Measurements from ENCODE around the gene RS1.

The RS1 gene

DNA sequence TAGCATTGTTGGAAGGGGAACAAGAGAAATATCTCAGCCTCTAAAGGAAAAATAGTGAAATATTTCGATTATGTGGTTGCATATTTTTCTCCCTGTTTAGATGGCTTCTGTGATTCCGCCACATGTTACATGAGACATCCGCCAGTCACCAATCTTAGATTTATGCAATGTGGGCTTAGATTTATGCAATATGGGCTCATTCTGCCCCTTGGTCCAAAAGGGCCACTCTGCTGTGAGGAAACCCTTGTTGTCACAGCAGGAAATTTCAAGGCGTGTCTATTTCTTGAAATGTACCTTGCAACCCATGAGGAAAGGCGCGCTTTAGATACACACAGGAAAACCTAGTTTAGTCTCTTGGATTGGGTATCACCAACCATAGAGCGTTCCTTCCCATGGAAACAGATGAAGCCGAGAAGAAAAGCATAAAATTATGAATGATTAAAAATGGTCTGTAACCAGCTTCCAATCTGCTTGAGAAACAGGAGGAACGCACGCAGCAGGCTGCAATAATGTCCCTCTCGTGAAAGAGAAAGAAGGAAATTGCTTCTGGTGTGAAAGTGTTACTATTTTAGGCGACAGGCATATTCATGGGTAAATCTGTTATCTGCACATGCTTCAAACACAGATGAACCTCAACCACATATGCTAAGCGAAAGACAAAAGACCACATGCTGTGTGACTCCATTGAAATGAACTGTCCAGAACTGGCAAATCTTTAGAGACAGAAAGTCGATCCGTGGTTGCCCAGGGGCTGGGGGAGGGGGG is 3.7 kb downstream of the RS1 start:
- no peak for DNase-seq

- no peak for DNase-seq
Observed at GRCh38 chrX:18666614-18667013, 5.3 kb downstream of the RS1 start.

DNA sequence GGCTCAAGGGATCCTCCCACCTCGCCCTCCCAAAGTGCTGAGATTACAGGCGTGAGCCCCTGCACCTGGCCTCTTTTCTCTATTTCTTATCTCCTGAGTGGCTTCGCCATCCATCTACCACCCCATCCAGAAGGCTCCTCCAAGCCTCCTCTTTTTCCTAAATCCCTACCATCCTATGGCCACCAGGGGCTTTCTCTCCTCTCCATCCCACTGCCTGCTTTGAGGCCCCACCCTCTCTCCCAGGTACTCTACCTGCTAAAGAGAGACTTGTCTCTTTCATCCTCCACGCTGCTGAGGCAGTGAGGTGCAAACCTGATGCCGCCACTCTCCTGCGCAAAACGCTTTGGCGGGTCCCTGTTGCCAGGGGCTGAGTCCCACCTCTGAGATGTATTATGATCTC is 7.0 kb downstream of the RS1 start:
- DNase-seq, result no peak

DNA sequence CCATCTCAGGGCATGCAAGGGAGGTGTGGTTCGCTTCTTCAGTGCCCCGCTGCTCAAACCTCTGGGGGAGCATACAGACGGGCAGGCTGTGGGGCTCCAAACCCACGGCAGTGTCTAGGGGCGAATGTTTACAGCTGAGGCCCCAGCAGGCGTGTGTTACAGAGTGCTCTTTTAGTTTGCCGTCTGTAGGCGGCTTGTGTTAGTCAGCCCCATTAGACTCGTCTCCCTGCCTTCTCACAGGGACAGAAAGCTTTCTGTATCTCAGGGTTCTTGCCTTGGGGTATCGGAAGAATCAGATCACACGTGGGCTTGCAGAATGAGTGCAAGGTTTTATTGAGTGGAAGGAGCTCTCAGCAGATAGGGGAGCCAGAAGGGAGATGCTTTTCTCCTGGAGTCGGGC is 10.6 kb downstream of the RS1 start:
- no peak for DNase-seq

GRCh38 chrX:18654875-18655836 is 16.8 kb downstream of the RS1 start:
- DNase-seq, result no peak

- no peak for DNase-seq
Observed at GRCh38 chrX:18652636-18653035, 19.3 kb downstream of the RS1 start.

DNA sequence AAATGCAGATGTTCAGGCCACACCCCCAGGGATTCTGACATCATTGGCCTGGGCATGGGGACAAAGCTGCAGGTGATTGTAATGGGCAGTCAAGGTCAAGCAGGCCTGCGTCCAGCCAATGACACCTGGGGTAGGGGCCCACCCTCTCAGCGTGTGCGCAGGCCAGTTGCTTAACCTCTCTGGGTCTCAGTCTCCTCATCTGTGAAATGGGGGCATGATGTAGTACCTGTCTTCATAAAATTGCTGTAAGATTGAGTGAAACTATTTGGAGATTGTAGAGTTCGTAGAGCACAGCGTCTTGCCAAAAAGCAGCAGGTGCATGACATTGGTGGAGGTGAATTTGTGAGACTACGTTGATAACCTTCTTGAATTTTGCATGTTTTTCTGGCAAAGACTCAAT is 21.2 kb downstream of the RS1 start:
- DNase-seq, result no peak

DNA sequence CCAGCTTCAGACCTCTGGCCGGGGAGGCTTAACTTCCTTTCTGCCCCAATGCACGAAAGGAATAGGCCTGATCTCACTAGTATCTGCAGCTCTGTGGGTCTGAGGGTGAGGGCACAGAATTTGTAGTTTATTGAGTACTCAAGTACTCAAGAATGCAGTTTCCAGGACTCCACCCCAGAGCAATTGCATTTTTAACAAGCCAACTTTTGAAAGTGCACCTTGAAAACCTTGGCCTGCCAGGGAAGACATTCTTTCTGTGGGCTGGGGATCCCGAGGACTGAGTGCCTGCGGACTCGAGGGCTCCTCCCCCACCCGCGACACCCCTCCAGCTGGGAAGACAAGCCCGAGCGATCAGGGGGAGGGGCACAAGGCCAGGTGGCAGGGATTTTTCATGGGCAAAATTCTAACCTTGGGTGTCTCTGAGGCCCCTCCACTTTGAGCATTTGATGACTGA is 22.4 kb downstream of the RS1 start:
- DNase-seq, result no peak

GRCh38 chrX:18647621-18648020 is 24.3 kb downstream of the RS1 start:
- no peak for DNase-seq

DNA sequence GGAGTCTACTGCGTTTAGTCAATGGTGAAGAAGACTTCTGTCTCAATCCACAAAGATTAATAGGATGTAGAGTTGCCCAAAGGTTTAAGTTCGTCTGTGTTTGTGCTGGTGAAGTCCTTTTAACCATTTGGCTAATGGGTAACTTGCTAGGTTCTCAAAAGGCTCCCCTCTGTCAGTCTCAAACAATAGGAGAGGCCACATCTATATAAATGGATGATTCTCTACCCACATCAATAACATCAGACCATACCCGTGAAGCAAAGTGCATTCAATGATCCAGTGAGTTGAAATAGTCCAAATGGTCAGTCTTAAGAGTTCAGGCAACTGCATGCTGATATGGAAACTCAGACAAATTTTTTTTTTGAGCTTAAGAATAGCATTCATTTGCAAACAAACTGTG is 28.1 kb downstream of the RS1 start:
- no peak for DNase-seq

DNA sequence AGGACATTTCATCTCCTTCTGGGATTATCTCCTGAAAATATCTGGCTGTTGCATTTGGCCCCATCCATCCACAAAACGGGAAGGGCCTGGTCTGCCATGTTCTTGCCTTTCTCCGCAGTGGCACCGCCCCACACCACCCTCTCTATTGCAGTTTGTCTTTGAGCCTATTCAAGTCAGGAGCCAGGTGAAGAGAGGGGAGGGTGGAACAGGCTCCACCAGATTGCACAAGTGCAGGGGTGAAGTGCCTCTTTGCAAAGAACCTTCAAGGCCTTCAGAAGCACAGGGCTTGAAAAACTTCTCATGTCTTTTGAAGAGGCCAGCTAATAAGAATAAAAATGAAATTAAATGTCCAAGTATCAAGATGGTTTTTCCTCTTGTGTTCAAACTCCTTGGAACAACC is 28.7 kb downstream of the RS1 start:
- no peak for DNase-seq

DNA sequence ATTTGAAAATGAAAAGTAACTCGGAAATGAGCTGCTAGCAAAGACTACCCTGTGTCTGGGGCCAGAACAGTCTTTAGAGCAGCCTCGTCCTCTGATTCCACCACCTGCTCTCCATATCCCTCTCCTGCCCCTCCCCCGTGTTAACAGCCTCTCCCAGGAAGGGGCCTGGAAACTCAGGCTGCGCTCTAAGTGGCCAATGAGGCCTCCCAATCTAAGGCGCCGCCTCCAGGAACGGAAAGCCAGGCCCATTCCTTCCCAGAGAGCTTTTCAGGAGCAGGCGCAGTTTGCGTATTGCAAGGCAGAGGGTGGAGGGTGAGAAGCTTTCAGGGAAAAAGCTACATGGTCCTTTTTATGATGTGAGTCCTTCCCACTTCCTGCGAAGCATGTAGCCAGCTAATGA is 31.2 kb downstream of the RS1 start:
- DNase-seq, result no peak

GRCh38 chrX:18639280-18639679 is 32.6 kb downstream of the RS1 start:
- DNase-seq, result no peak

DNA sequence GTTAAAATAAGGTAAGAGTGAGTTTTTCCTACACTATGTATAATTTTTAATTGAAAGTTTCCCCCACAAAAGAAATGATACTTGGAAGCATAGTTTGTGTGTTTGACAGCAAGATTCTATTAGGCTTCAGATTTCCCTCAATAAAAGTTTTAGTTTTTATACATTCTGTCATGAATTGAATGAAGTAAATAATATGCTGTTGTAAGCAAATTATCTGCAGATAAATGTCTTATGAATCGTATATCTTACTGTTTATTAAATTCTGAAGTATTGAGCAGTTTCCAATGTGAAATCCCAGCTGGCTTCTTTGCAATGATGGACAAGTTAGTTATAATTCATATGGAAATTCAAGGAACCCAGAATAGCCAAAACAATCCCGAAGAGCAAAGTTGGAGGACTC is 33.5 kb downstream of the RS1 start:
- DNase-seq, result no peak

DNA sequence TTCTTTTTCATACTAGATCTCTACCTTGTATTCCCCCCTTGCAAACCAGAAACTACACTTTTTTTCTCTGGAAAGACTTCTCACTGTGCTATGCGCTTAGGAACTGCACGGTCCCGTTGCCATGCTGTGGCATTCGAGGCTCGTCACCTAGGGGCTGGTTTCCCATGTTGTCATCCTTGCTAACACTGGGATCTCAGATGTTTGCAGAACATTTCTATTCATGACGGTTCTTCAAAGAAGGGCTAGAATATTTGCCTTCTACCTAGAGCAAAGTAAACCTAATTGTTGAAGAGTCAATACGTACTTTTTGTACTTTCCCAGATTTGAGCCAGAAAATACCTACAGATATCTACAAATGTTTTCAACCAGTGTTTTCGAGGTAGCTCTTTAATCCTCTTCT is 41.0 kb downstream of the RS1 start:
- no peak for DNase-seq

DNA sequence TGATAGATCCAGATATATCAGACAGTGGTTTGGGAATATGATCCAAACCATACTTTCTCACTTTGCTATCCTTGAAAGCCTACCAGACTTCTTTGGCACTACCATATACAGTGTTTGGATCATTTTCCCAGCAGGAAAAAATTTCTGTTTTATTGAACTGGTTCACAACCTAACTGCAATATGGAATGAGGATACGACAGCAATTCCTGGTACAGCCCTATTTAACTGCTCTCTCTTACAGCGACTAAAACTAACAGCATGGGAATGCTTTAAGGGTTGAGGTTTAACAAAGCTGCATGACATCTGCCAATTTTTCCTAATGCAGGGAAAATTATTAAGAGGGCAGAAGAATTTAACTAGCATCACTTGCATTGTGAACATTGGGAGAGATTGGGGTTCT is 47.3 kb downstream of the RS1 start:
- no peak for DNase-seq

DNA sequence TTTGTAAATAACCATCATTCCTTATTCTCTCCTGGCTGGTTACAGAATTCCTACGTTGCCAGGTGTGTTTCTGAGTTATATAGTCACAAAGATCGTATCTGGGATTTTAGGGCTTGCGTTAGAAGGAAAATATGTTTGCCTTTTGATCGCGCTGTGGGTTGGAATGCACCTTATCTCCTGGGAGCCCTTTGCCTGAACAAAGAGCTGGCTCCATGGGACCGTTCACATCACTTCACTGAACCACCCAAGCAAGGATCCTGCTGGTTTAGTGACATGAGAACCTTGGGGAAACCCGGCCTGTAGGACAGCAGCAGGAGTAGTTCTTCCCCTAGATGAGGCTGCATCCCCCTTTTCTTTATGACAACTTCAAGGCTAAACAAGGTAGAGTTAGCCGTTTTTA is 51.6 kb downstream of the RS1 start:
- no peak for DNase-seq

GRCh38 chrX:18619288-18619687 is 52.6 kb downstream of the RS1 start:
- DNase-seq, result no peak

DNA sequence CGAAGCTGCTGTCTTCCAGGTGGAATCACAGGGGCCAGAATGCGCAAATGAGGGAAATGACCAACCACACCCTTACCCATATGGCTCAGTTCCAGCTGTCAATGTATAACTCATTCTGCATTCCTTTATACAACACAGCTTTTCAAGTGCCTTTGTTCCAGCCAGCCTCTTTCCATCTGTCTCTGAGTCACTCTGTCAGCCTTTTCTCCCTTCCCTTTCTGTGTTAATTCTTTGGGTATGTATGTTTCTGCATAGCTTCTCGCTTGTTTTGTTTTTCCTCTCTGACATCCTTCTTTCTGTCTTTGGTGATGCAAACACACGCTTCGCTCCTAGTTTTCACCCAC is 54.5 kb downstream of the RS1 start:
- no peak for DNase-seq

- no peak for DNase-seq
Observed at GRCh38 chrX:18616688-18617406, 55.1 kb downstream of the RS1 start.

GRCh38 chrX:18613930-18614639 is 57.8 kb downstream of the RS1 start:
- DNase-seq, result no peak

GRCh38 chrX:18607966-18608365 is 63.9 kb downstream of the RS1 start:
- no peak for DNase-seq

GRCh38 chrX:18598413-18598812 is 73.5 kb downstream of the RS1 start:
- no peak for DNase-seq
